Calu3 (cell line): ENCODE measurements around the gene ATP6V1F. TPM values are rescaled to one million over a fixed set of nuclear protein-coding genes. Genes with fewer than 3 reads are reported as not detected.

Source experiments
- BruUV-seq: library from RNA; stranded (reverse); fragments of 400-500 nt; replicated peaks from 2 replicates; lab custom pipeline; 2021; lab: Mats Ljungman, UMichigan
- CTCF ChIA-PET: fragments of 300-600 bp; sonication (Branson Sonifier 250); formaldehyde crosslinking; loops from one replicate; lab custom pipeline; 2022; ENCODE audit warnings: antibody characterized with exemption; lab: Charles Lee
- DNase-seq: peaks from one replicate; pipeline ENCODE4 v3.0.0; 2022
- H3K27ac Mint-ChIP-seq: one replicate; pipeline ENCODE4 v1.8.0; 2022; ENCODE audit warnings: mixed read lengths; ENCODE audit not compliant: unreplicated experiment
- H3K27me3 Mint-ChIP-seq: one replicate; pipeline ENCODE4 v1.8.0; 2022; ENCODE audit warnings: mixed read lengths; ENCODE audit not compliant: unreplicated experiment
- H3K36me3 Mint-ChIP-seq: one replicate; pipeline ENCODE4 v1.8.0; 2022; ENCODE audit warnings: mild to moderate bottlenecking, moderate library complexity, mixed read lengths; ENCODE audit not compliant: insufficient read depth, unreplicated experiment
- H3K4me1 Mint-ChIP-seq: one replicate; pipeline ENCODE4 v1.8.0; 2022; ENCODE audit warnings: mild to moderate bottlenecking, low read depth, mixed read lengths; ENCODE audit not compliant: unreplicated experiment
- H3K4me3 Mint-ChIP-seq: one replicate; pipeline ENCODE4 v1.8.0; 2022; ENCODE audit warnings: mild to moderate bottlenecking, low read depth, moderate library complexity, mixed read lengths; ENCODE audit not compliant: unreplicated experiment
- H3K9me3 Mint-ChIP-seq: one replicate; pipeline ENCODE4 v1.8.0; 2022; ENCODE audit warnings: low read depth, mixed read lengths; ENCODE audit not compliant: unreplicated experiment
- CTCF ChIP-seq: fragments of 200-600 bp; IDR thresholded peaks from one replicate; pipeline ENCODE4 v1.8.0; 2022; ENCODE audit warnings: antibody characterized with exemption; ENCODE audit not compliant: unreplicated experiment
- intact Hi-C: fragments of 100-400 bp; cut with micrococcal nuclease; formaldehyde crosslinking; loops from one replicate; pipeline ENCODE4 v1.10.0; 2022; ENCODE audit not compliant: unreplicated experiment
- total RNA-seq: library from RNA; stranded (reverse); gene quantifications from 2 replicates; pipeline ENCODE4 v1.2.3, GENCODE V29; 2022

The ATP6V1F gene
- total RNA-seq, 1 experiment from 2014 or later, result 104 TPM

GRCh38 chr7:128869138-128869943 lies 6.7 kb downstream of the ATP6V1F start:
- no peak for TF ChIP-seq CTCF
- H3K27me3 Mint-ChIP-seq, result peaks cover 7% of the 10 kb centered on the region
- CTCF ChIA-PET, result no interaction called here
- DNase-seq, result peak; percentile 68
- peaks cover 21% of the 10 kb centered on the region for H3K4me1 Mint-ChIP-seq
- intact Hi-C loops, result loop anchor here (10.0 kb wide), 1 partner anchor 85 kb away; no protein-coding TSS in a partner anchor
- H3K27ac Mint-ChIP-seq, result no peak overlapping the region
- no TSS peak for BruUV-seq
- peaks cover 37% of the 10 kb centered on the region for H3K36me3 Mint-ChIP-seq
- H3K4me3 Mint-ChIP-seq, result peak overlapping the region; percentile 67
- H3K9me3 Mint-ChIP-seq, result no peaks in the 10 kb centered on the region

DNA sequence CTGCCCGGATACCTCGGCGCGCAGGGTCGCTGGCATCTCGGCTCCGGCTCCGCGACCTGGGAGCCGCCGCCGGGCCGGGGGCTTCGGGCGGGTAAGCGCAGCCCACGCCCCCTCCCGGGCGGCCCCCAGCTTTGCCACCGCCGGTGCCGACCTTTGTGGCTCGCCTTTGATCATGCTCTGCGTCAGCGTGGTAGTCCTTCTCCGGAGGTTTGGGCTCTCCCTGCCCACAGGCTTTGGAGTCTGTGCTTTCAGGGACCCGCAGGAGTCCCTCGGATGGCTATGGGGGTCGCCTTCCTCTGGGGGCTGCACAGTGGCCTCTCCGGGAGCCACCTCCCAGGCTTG lies 7.3 kb downstream of the ATP6V1F start:
- BruUV-seq, result no TSS peak

GRCh38 chr7:128871050-128871449 lies 8.4 kb downstream of the ATP6V1F start:
- Mint-ChIP-seq H3K4me3 (no peak overlapping the region), H3K9me3 (no peaks in the 10 kb centered on the region), H3K27ac (no peak overlapping the region), H3K27me3 (peaks cover 7% of the 10 kb centered on the region), H3K4me1 (peaks cover 21% of the 10 kb centered on the region), H3K36me3 (peaks cover 27% of the 10 kb centered on the region)
- intact Hi-C loops, result no loop called here
- DNase-seq, result no peak
- CTCF ChIA-PET, result no interaction called here
- TF ChIP-seq CTCF, result no peak
- BruUV-seq, result no TSS peak

More for the DNA sequence above, 7.3 kb downstream of the ATP6V1F start:
- TF ChIP-seq CTCF, result peak; percentile 8
- CTCF ChIA-PET, result no interaction called here
- intact Hi-C loops, result loop anchor here (10.0 kb wide), 1 partner anchor 85 kb away; no protein-coding TSS in a partner anchor
- H3K9me3 Mint-ChIP-seq, result no peaks in the 10 kb centered on the region
- H3K4me1 Mint-ChIP-seq, result peaks cover 21% of the 10 kb centered on the region
- DNase-seq, result no peak
- H3K4me3 Mint-ChIP-seq, result peak overlapping the region; percentile 67
- peaks cover 7% of the 10 kb centered on the region for H3K27me3 Mint-ChIP-seq
- H3K36me3 Mint-ChIP-seq, result peaks cover 36% of the 10 kb centered on the region
- H3K27ac Mint-ChIP-seq, result peak overlapping the region; percentile 76

- intact Hi-C loops, result no loop called here
- CTCF ChIA-PET, result no interaction called here
- no peak for TF ChIP-seq CTCF
- DNase-seq, result no peak
- Mint-ChIP-seq H3K4me1 (peaks cover 21% of the 10 kb centered on the region), H3K27me3 (peaks cover 7% of the 10 kb centered on the region), H3K4me3 (no peak overlapping the region), H3K9me3 (no peaks in the 10 kb centered on the region), H3K36me3 (peaks cover 27% of the 10 kb centered on the region), H3K27ac (no peak overlapping the region)
- no TSS peak for BruUV-seq
These were observed 9.8 kb downstream of the ATP6V1F start for GRCh38 chr7:128872394-128872824.
